ENCODE measurements around the gene KLF9.

KLF9 gene

DNA sequence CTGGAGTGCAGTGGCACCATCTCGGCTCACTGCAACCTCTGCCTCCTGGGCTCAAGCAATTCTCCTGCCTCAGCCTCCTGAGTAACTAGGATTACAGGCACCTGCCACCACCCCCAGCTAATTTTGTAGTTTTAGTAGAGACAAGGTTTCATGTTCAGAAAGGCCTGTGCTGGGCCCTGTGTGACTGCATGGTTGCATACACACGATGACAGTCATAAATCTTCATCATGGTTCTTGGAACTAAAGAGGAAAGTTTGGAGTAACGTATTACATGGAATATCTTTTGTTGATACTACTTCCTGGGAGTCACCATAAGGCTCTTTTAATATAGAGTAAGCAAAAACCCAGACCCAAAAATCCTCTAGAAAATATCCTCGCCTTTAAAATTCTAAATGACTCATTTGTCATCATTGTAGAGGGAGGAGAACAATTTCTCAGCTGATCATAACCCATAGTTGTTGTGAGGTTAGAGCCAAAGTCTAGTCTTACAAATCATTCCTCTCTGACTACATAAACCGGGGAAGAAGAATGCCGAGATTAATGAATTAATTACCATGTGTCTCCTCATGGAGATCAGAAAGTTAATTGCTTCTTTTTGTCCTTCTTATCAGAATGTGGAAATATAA lies 47.0 kb downstream of the KLF9 start:
- DNase-seq (ENCODE audit: low read depth in 1 of 2, low spot score in 1 of 2), result no peak

GRCh38 chr9:70363760-70364159 lies 50.7 kb downstream of the KLF9 start:
- DNase-seq (ENCODE audit: low read depth in 1 of 2, low spot score in 1 of 2), result no peak

DNA sequence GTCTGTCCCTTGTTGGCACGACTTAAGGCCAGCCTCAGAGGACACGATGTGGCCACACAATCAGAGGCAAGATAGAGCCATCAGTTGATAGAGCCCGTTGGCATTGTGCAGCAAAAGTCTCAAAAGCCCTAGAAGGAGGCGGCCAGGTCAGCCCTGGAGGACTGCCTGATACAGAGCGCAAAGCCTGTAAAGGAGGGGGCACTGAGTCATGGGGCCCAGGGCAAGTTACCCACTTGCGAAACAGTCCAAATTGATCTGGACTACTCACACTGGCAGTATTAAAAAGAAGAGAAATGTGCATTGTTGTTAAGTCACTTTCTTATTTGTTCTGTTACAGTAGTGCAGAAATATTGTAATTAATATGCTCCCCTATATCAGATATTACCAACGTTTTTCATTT lies 51.5 kb downstream of the KLF9 start:
- DNase-seq (ENCODE audit: low read depth in 1 of 2, low spot score in 1 of 2), result no peak

DNA sequence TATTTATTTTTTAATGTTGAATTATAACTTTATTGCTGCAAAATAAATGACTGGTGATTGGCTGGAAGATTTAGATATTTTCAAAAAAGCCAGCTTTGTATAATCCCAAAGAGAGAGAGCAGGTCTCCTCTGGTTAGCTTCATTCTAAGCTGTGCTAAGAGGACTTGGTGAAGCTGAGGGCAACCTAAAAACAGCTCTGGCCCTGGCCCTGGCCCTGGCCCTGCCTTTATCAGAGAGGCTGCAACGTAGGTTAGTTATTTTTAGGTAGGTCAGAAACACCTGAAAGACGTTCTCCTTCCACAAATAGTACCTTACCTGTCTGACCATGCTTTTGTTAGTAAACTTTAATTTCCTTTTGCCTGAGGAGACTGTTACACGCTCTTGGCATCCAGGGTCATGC lies 58.7 kb downstream of the KLF9 start:
- no peak for DNase-seq (ENCODE audit: low read depth in 1 of 2, low spot score in 1 of 2)

GRCh38 chr9:70352802-70353201 lies 61.7 kb downstream of the KLF9 start:
- DNase-seq (ENCODE audit: low read depth in 1 of 2, low spot score in 1 of 2), result no peak

- no peak for DNase-seq (ENCODE audit: low read depth in 1 of 2, low spot score in 1 of 2)
Measured at GRCh38 chr9:70352356-70352755, 62.1 kb downstream of the KLF9 start.

DNA sequence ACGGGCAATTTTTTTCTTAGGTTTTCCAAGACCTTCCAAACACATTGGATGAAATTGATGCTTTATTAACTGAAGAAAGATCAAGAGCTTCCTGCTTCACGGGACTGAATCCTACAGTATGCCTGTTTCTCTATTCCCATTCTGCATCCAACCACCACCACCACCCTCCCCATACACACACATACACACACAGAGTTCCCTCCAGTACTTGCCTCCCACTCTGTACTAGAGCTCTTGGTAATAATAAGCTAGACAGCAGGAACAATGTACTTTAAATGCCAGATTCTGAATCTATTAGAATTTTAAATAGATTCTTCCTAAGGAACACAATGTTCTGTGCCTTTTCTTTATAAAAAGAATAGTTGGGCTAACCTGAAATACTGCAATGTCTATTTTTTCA lies 67.4 kb downstream of the KLF9 start:
- no peak for DNase-seq (ENCODE audit: low read depth in 1 of 2, low spot score in 1 of 2)

DNA sequence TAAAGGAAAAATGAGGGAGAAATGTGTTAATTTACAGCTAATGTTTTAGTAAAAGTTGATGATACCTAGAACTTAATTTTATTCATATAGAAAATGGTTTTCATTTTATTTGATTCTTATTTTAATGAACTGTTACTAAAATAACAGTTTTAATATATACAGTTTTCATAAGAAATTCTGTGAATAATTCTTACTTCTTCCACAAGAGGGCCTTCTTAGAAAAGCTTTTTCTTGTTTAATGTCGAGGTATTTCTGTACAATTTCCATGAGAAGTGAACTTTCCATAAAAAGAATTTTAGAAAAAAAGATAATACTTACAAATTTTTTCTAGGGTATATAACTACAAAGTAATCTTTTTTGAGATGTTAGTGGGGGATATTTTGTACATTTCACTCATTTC lies 73.9 kb downstream of the KLF9 start:
- no peak for DNase-seq (ENCODE audit: low read depth in 1 of 2, low spot score in 1 of 2)
